GM23338 (cell line): Measurements from ENCODE around the gene MCCC1. TPM values are rescaled to one million over a fixed set of nuclear protein-coding genes. Genes with fewer than 3 reads are reported as not detected.
"Not testable (repeated sequence)": the region's sequence is repeated elsewhere in the genome, so short reads cannot be mapped to it uniquely, and the experiment has no call there.

Experiments used
- ATAC-seq: fragments of 200-7000 bp; cut with Tn5 transposase; 3 replicates; pipeline ENCODE4 v1.9.1; 2020
- DNase-seq: peaks from one replicate; pipeline ENCODE4 v3.0.0-alpha.2; 2015; ENCODE audit warnings: low spot score
- H2AFZ ChIP-seq: fragments of 200-600 bp; sonication (generic); 2 replicates; pipeline ENCODE4 v1.8.0; 2016; ENCODE audit warnings: antibody characterized with exemption, mild to moderate bottlenecking, moderate library complexity
- H3F3A ChIP-seq: fragments of 200-600 bp; sonication (generic); replicated peaks from 2 replicates; pipeline ENCODE4 v1.8.0; 2017; ENCODE audit warnings: antibody characterized with exemption, mixed run types, low read depth
- H3K27ac ChIP-seq: fragments of 200-600 bp; sonication (generic); 2 replicates; pipeline ENCODE4 v1.6.1; 2016; ENCODE audit warnings: low read depth
- H3K27me3 ChIP-seq: fragments of 200-600 bp; sonication (generic); 2 replicates; pipeline ENCODE4 v1.8.0; 2016; ENCODE audit warnings: mild to moderate bottlenecking, mixed run types, moderate library complexity; ENCODE audit not compliant: insufficient read depth
- H3K36me3 ChIP-seq: fragments of 200-600 bp; sonication (generic); 2 replicates; pipeline ENCODE4 v1.8.0; 2016; ENCODE audit warnings: mild to moderate bottlenecking; ENCODE audit not compliant: insufficient read depth
- H3K4me1 ChIP-seq: fragments of 200-600 bp; sonication (generic); 2 replicates; pipeline ENCODE4 v1.8.0; 2016; ENCODE audit warnings: mild to moderate bottlenecking, moderate library complexity; ENCODE audit not compliant: insufficient read depth
- H3K4me2 ChIP-seq: fragments of 200-600 bp; sonication (generic); 2 replicates; pipeline ENCODE4 v1.7.1; 2017; ENCODE audit warnings: mixed run types
- H3K4me3 ChIP-seq: fragments of 200-600 bp; sonication (generic); 2 replicates; pipeline ENCODE4 v1.6.1; 2016; ENCODE audit warnings: mixed run types
- H3K79me2 ChIP-seq: fragments of 200-600 bp; sonication (generic); replicated peaks from 2 replicates; pipeline ENCODE4 v1.8.0; 2017; ENCODE audit warnings: mild to moderate bottlenecking; ENCODE audit not compliant: insufficient read depth
- H3K9me2 ChIP-seq: fragments of 200-600 bp; sonication (generic); 2 replicates; pipeline ENCODE4 v1.8.0; 2017; ENCODE audit not compliant: insufficient read depth
- H4K20me1 ChIP-seq: fragments of 200-600 bp; sonication (generic); replicated peaks from 2 replicates; pipeline ENCODE4 v1.8.0; 2017; ENCODE audit warnings: mild to moderate bottlenecking; ENCODE audit not compliant: insufficient read depth
- H3K27ac Mint-ChIP-seq: 2 replicates; pipeline ENCODE4 v1.8.0; 2020; ENCODE audit warnings: inconsistent platforms, mild to moderate bottlenecking, moderate library complexity, mixed read lengths
- H3K27me3 Mint-ChIP-seq: 3 replicates; pipeline ENCODE4 v1.8.0; 2022; ENCODE audit warnings: low read depth, mild to moderate bottlenecking, moderate library complexity, mixed read lengths, inconsistent platforms; ENCODE audit not compliant: insufficient read depth, poor library complexity
- H3K36me3 Mint-ChIP-seq: 3 replicates; pipeline ENCODE4 v1.8.0; 2021; ENCODE audit warnings: low read depth, mild to moderate bottlenecking, inconsistent platforms, moderate library complexity, mixed read lengths
- H3K4me1 Mint-ChIP-seq: 3 replicates; pipeline ENCODE4 v1.8.0; 2020; ENCODE audit warnings: mild to moderate bottlenecking, inconsistent platforms, mixed read lengths
- H3K4me3 Mint-ChIP-seq: 3 replicates; pipeline ENCODE4 v1.8.0; 2021; ENCODE audit warnings: moderate library complexity, mild to moderate bottlenecking, inconsistent platforms, mixed read lengths
- H3K9me3 Mint-ChIP-seq: 3 replicates; pipeline ENCODE4 v1.8.0; 2020; ENCODE audit warnings: moderate library complexity, mild to moderate bottlenecking, inconsistent platforms, mixed read lengths
- CREB1 ChIP-seq: fragments of 250-450 bp; sonication (Bioruptor Pico); IDR thresholded peaks from 2 replicates; pipeline ENCODE4 v1.5.0; 2020; ENCODE audit warnings: low read depth, mild to moderate bottlenecking, moderate library complexity
- CTCF ChIP-seq, 2 experiments: fragments of 200-600 bp in 1 of 2; sonication (generic) in 1 of 2; conservative IDR thresholded peaks; 2 replicates each; pipeline versions ENCODE4 v1.5.1 to v1.6.1; 2016 to 2017; ENCODE audit warnings: antibody characterized with exemption in 2 of 2, low read depth in 2 of 2, mild to moderate bottlenecking in 2 of 2, moderate library complexity in 1 of 2
- ETS1 ChIP-seq: IDR thresholded peaks from 2 replicates; pipeline ENCODE4 v1.6.1; 2016; ENCODE audit warnings: antibody characterized with exemption
- EZH2 ChIP-seq: fragments of 200-600 bp; sonication (generic); IDR thresholded peaks from one replicate; pipeline ENCODE4 v1.8.0; 2017; ENCODE audit warnings: antibody characterized with exemption, mild to moderate bottlenecking, low read depth; ENCODE audit not compliant: unreplicated experiment
- EZH2phosphoT487 ChIP-seq: fragments of 200-600 bp; sonication (generic); IDR thresholded peaks from one replicate; pipeline ENCODE4 v1.8.1; 2018; ENCODE audit warnings: antibody characterized with exemption; ENCODE audit not compliant: unreplicated experiment
- JUNB ChIP-seq: IDR thresholded peaks from one replicate; pipeline ENCODE4 v1.6.1; 2016; ENCODE audit warnings: antibody characterized with exemption; ENCODE audit not compliant: unreplicated experiment
- POLR2AphosphoS5 ChIP-seq: IDR thresholded peaks from 2 replicates; pipeline ENCODE4 v1.6.1; 2016; ENCODE audit warnings: antibody characterized with exemption, low read depth
- REST ChIP-seq: IDR thresholded peaks from one replicate; pipeline ENCODE4 v1.6.1; 2018; ENCODE audit warnings: antibody characterized with exemption; ENCODE audit not compliant: unreplicated experiment
- ZNF114 ChIP-seq: fragments of 250-450 bp; sonication (Bioruptor Pico); IDR thresholded peaks from 2 replicates; pipeline ENCODE4 v1.5.0; 2020; ENCODE audit warnings: mild to moderate bottlenecking, moderate library complexity
- ZNF462 ChIP-seq: fragments of 250-450 bp; sonication (Bioruptor Pico); IDR thresholded peaks from 2 replicates; pipeline ENCODE4 v1.5.0; 2020; ENCODE audit warnings: mild to moderate bottlenecking, moderate library complexity
- polyA plus RNA-seq: library from polyadenylated mRNA; unstranded; fragments of >200 nt; fragmentation: Nextera tagmentation; extraction: Ambion mirVana; gene quantifications from 2 replicates; pipeline ENCODE4 v1.2.1, GENCODE V29; 2016
- total RNA-seq: library from RNA; depleted of rRNA; stranded (reverse); fragments of >200 nt; shearing (Covaris generic); gene quantifications from 2 replicates; pipeline ENCODE4 v1.2.3, GENCODE V29; 2014

Gene MCCC1
- total and polyA plus RNA-seq, 2 experiments from 2014 or later, result 20.2 to 24.2 TPM

- H4K20me1 ChIP-seq, H3F3A ChIP-seq, H2AFZ ChIP-seq, H3K27me3 Mint-ChIP-seq, H3K27me3 ChIP-seq, H3K79me2 ChIP-seq, DNase-seq, H3K9me2 ChIP-seq, H3K27ac ChIP-seq, H3K4me3 ChIP-seq, H3K27ac Mint-ChIP-seq, H3K36me3 ChIP-seq, H3K4me1 Mint-ChIP-seq, H3K4me3 Mint-ChIP-seq, H3K4me2 ChIP-seq, H3K4me1 ChIP-seq, ATAC-seq: not testable (repeated sequence)
- peaks cover 12% of the 10 kb centered on the region for H3K9me3 Mint-ChIP-seq
- peaks cover 10% of the 10 kb centered on the region; the same call in 2 of the 3 replicates for H3K36me3 Mint-ChIP-seq
These were observed 8.1 kb upstream of the MCCC1 start for GRCh38 chr3:183107372-183107771.

- H3K36me3 Mint-ChIP-seq, result peaks cover 7% of the 10 kb centered on the region; the same call in 2 of the 3 replicates
- H3K9me3 Mint-ChIP-seq, result peaks cover 13% of the 10 kb centered on the region
- Histone ChIP-seq H3K27me3 (no peaks in the 10 kb centered on the region), H3K4me1 (no peaks in the 10 kb centered on the region), H2AFZ (no peak overlapping the region), H4K20me1 (no peaks in the 10 kb centered on the region), H3K4me3 (no peak overlapping the region), H3K9me2 (no peaks in the 10 kb centered on the region), H3K27ac (no peak overlapping the region), H3K79me2 (no peaks in the 10 kb centered on the region), H3K36me3 (no peaks in the 10 kb centered on the region), H3K4me2 (no peak overlapping the region), H3F3A (no peaks in the 10 kb centered on the region)
- H3K27me3 Mint-ChIP-seq, result peaks cover 3% of the 10 kb centered on the region
- no peak overlapping the region for H3K27ac Mint-ChIP-seq
- no peaks in the 10 kb centered on the region; the same call in 2 of the 3 replicates for H3K4me1 Mint-ChIP-seq
- no peak for ATAC-seq
- no peak for TF ChIP-seq ETS1
- TF ChIP-seq CTCF (conservative IDR thresholded peaks at IDR 0.05; ENCODE audit: low read depth in 2 of 2), result no peak
- no peak for TF ChIP-seq ZNF114
- TF ChIP-seq POLR2AphosphoS5, result no peak
- TF ChIP-seq JUNB, result no peak
- no peak for TF ChIP-seq EZH2
- no peak for TF ChIP-seq ZNF462 (CRISPR knock-in tag)
- TF ChIP-seq EZH2phosphoT487, result no peak
- no peak for TF ChIP-seq REST
- TF ChIP-seq CREB1 (CRISPR knock-in tag), result no peak
- no peak for DNase-seq
- no peak overlapping the region for H3K4me3 Mint-ChIP-seq
These were observed 7.3 kb upstream of the MCCC1 start for GRCh38 chr3:183106635-183107034.
